Activated CD4-positive, alpha-beta T cell treated with anti-CD3 and anti-CD28 coated beads, Interleukin-10, Interleukin-2, amounts not matched to agents 100 ng/mL and 50 ng/mL, durations not matched to agents 16 hours and 8 hours (primary cell): ENCODE data around the gene KIF1A.
"Not testable (repeated sequence)": the region's sequence is repeated elsewhere in the genome, so short reads cannot be mapped to it uniquely, and the experiment has no call there.

Experiments used
- DNase-seq: peaks from one replicate; pipeline ENCODE4 v3.0.0-alpha.2; 2020

KIF1A gene

GRCh38 chr2:240678909-240679308 lies 141.1 kb downstream of the KIF1A start:
- DNase-seq: not testable (repeated sequence)

- DNase-seq: not testable (repeated sequence)
These were observed 142.0 kb downstream of the KIF1A start for GRCh38 chr2:240678043-240678442.

DNA sequence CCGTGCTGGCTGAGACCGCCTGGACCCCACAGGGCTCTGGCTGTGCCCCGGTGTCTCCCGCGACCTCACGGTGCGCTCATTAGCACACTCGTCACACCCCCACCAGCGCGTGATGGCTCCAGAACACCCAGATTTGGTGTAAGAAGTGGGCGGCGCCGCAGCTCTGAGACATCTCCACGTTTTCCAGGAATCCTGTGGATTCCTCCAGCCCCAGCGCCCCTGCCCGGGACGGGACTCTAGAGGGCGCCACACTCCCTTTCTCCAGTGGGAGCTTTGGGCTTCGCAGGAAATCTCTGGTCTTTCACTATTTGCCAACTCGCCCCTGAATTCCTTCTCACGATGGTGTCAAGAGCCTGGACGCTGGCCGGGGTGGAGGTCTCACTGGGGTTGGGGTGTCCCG lies 144.7 kb downstream of the KIF1A start:
- not testable (repeated sequence) for DNase-seq

DNA sequence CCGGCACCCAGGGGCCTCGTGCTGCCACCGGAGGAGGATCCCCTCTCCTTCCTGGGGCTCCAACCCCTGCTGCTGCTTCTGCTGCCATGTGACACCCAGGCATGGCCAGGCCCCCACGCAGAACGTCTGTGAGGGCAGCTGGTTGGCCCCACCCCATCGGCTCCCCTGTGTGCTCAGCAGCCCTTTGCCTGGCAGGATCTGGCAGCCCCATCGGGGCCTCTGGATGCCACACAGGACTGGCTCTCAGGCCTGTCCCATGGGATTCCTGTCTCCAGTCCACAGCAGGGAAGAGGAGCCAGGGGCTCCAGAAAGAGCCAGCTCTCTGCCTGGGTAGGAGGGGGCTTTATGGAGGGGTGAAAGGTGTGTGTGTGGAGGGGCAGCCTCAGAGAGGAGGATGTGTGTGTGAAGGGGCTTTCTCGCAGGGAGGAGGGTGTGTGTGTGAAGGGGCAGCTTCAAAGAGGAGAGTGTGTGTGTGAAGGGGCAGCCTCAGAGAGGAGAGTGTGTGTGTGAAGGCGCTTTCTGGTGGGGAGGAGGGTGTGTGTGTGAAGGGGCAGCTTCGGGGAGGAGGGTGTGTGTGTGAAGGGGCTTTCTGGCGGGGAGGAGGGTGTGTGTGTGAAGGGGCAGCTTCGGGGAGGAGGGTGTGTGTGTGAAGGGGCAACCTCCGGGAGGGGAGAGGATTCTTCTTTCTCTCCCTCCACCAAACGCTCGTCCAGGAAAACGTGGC lies 145.4 kb downstream of the KIF1A start:
- DNase-seq: not testable (repeated sequence)

GRCh38 chr2:240672701-240673190 lies 147.3 kb downstream of the KIF1A start:
- no peak for DNase-seq

DNA sequence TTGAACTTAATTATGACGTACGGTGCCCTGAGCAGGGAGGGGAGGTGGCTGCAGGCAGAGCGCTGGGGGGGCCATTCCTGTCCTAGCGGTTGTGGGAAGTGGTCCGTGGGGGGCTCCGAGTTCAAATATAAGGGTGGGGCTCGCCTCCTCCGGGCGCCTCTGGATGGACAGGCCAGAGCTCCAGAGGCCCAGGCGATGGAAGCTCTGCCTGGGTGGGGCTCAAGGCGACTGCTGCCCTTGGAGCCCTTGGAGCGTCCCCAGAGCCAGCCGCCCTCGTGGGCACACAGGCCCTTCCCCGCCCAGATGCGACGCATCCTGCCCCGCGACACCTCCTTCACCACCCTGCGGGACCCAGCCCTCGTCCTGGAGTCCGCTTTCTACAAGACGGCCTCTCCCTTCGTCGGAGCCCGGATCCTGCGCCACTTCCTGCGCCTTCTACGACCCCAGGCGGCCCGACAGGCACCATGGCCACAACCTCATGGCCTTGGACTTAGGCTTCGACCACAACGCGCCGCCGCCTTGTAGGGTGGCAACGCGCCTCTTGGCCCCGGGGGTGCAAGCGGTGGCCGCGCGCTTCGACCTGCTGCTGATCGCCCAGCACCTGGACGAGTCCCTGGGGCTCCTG lies 147.8 kb downstream of the KIF1A start:
- no peak for DNase-seq

GRCh38 chr2:240670950-240671349 lies 149.1 kb downstream of the KIF1A start:
- no peak for DNase-seq

GRCh38 chr2:240670402-240670801 lies 149.6 kb downstream of the KIF1A start:
- no peak for DNase-seq

DNA sequence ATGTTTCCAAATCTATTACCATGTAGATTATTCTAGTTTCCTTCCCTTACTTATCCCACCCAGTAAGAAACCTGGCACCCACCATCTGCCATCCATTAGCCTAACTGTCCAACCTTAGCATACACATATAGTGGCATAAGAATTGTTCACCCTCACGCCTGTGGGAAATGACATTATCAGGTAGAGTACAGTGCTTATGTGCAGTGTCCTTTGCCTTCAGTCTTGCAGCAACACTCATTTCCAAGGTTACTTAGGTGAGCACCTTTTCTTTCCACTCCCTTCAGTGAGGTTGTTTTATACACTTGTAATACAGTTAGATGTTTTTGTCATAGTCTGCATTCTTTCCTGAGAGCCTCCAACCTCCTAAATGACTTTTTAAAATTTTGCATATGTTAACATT lies 155.4 kb downstream of the KIF1A start:
- DNase-seq: no peak
